EH (cell line): ENCODE data around the gene PDE4D.

Source experiments
- DNase-seq: peaks from one replicate; pipeline ENCODE4 v3.0.0-alpha.2; 2015; ENCODE audit warnings: low read depth

PDE4D gene

DNA sequence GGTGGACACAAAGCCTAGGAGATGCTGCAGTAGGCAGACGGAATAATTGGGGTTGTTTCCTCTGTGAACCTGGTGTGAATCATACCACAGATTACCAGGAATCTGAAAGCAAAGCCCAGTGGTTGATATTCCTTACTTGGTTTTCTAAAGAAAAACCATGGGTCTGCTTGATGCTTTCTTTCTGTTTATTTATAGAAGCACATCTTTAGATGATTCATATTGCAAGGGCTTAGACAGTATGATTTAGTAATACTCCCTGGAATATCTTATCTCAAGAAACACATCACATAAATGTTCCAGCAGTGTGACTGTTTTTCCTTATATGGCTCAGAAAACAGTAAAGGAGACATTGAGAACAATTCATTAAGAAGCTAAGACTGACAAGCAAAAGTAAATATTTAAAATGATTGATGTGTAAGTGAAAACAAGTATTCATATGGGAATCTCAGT lies 687.4 kb downstream of the PDE4D start:
- DNase-seq, result peak; percentile 89

- DNase-seq, result peak; percentile 35
These were observed 689.2 kb downstream of the PDE4D start for GRCh38 chr5:59204114-59204897.

GRCh38 chr5:59199868-59200267 lies 693.7 kb downstream of the PDE4D start:
- no peak for DNase-seq

- DNase-seq, result no peak
These were observed 694.7 kb downstream of the PDE4D start for GRCh38 chr5:59198832-59199231.

- DNase-seq, result no peak
These were observed 695.2 kb downstream of the PDE4D start for GRCh38 chr5:59198365-59198764.

GRCh38 chr5:59197911-59198310 lies 695.6 kb downstream of the PDE4D start:
- no peak for DNase-seq

DNA sequence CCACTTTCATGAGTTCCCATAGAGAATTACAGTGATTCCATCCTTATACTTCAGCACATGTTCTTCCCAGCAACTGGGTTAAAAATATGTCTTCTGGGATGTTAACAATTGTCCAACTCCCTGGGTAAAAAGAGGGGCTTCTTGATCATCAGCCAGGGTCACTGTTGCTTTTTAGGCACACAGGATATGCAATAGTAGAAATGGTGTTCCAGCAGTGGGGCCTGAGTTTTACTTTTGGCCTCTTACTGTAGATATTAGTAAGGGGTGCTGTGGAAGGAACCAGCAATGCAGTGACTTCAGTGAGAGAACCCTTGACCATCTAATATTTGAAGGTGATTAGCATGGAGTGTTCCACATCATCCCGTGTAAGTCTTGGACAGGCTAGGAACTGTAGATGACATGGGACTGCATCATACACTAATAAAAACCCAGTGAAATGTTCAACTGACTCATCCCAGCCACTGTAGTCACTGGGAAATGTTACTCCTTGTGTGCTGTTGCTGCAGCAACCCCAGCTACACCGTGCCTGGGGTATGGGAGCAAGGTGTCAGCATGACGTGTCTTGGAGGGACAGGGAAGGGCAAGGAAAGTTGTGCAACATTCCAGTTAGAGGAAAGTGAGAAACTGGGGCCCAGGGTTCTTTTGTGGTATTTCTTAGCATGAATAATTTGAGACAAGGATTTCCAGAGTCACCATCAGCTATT lies 699.8 kb downstream of the PDE4D start:
- DNase-seq, result peak; percentile 97

DNA sequence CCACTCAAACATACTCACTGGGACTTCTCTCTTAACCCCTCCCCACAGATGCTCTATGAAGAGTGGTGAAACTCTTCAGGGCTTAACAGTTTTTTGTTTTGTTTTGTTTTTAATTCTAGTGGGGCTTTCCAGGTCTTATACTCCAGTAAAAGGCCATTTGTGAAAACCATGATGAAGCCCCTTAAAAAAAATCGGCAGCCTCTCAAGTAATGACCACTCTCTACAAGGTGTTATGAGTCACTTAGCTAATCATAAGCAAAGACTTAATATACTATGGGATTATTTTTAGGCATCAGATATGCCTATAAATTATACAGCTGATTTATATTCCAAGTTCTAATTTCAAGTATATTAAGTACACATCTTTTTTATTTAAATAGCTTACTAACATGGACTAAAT lies 702.8 kb downstream of the PDE4D start:
- no peak for DNase-seq

GRCh38 chr5:59189472-59190244 lies 703.9 kb downstream of the PDE4D start:
- no peak for DNase-seq

GRCh38 chr5:59188419-59189225 lies 704.9 kb downstream of the PDE4D start:
- peak; percentile 72 for DNase-seq

GRCh38 chr5:59187857-59188256 lies 705.7 kb downstream of the PDE4D start:
- peak; percentile 28 for DNase-seq

- DNase-seq, result no peak
These were observed 706.9 kb downstream of the PDE4D start for GRCh38 chr5:59186623-59187022.

DNA sequence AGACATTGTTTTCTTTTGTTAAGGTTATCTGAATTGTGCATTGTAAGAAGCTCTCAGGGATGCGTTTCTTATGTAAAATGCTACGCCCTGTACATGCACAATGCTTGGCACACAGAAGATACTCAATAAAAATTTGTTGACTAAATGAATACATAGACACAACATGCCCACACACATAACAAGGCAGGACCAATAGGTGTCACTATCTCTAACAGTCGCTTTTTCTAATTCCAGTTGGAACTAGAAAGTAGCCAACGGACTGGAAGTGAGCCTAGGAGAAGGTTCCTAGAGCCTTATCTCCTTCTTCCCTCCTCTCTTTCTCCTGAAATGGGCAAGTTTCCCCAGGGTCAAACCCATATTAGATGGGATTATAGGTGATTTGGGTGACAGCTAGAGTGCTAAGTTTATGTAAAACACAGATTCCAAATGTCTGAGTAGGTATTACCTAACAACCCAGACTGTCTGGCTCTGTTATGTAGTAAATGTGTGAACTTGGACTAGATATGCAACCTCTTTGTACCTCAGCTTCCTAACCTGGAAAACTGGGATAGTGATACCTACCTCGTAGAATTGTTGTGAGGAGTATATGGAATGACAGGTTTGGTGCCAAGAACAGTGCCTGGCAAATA lies 707.7 kb downstream of the PDE4D start:
- DNase-seq, result no peak

DNA sequence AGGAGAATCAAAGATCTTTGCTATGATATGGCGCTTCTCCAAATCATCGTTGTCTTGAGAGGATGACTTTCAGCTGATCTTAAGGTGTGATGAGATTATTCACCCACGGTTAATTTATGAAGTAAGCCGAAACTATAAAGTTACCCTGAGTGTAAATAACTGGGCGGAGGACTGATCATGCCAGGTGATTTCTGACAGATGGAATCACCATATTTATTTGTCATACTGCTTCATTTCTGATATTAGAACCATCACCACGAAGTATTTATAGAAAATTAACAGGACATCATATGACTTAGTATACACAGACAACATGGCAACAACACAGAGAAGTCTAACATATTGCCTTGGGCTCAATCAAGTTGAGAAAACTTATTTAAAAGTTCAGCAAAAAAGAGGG lies 708.8 kb downstream of the PDE4D start:
- no peak for DNase-seq

DNA sequence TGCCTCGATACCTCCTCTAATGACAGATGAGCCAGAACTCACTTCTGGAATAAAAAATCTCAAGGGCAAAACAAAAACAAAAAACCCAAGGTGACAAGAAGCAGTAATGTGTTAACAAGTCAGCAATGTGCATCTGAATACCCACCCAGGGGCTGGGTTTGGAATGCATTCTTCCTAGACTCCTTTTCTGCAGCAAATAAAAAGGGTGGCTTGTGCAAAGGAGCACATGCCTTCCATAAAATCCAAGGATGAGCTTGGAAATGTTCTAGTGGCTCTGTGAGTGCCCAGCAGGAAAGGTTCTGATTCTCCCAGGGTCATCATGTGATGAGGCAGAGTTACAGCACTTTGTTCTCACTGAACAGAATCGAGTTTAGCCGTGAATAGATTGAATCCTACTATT lies 710.8 kb downstream of the PDE4D start:
- DNase-seq, result no peak

- DNase-seq, result no peak
These were observed 713.0 kb downstream of the PDE4D start for GRCh38 chr5:59180515-59180914.

GRCh38 chr5:59179704-59180103 lies 713.8 kb downstream of the PDE4D start:
- no peak for DNase-seq

DNA sequence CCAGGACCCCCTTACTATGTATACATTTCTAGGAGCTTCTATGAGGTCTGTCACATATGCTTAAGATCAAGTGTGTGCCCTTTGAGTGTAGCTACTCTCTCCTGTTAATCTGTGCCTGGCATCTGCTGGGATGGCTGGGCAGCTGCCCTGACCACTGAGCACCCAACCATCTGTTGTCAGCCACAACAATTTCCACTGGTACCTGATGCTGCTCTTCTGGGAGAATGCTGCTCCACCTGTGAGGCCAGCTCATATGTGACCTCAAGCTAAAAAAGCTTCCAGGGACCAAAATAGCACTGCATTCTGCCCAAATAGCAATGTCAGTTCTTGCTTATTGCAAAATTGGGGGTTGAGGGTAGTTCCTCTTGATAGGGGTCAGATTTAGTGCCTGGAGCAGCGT lies 715.0 kb downstream of the PDE4D start:
- no peak for DNase-seq

GRCh38 chr5:59178071-59178470 lies 715.5 kb downstream of the PDE4D start:
- no peak for DNase-seq

- no peak for DNase-seq
These were observed 715.9 kb downstream of the PDE4D start for GRCh38 chr5:59177644-59178043.

- DNase-seq, result peak; percentile 78
These were observed 719.2 kb downstream of the PDE4D start for GRCh38 chr5:59174248-59174844.
